Tibial artery (tissue), 4 donors: ENCODE data around the gene SNX8.

Experiments
- DNase-seq, 2 donors: peaks; one replicate each; pipeline ENCODE4 v3.0.0-alpha.2; 2019
- H3K27ac ChIP-seq, 2 donors: fragments of 200-600 bp; sonication (generic) in 1 of 2; 1 replicate in 1 of 2; 2 replicates in 1 of 2; pipeline ENCODE4 v1.5.1; 2018 to 2019; ENCODE audit warnings: mild to moderate bottlenecking in 1 of 2
- H3K27me3 ChIP-seq, 2 donors: fragments of 200-600 bp; sonication (generic) in 1 of 2; one replicate each; pipeline versions ENCODE4 v1.5.1 to v1.6.0; 2016 to 2019
- H3K36me3 ChIP-seq, 3 donors: fragments of 200-600 bp; sonication (generic) in 2 of 3; one replicate each; pipeline ENCODE4 v1.5.1; 2016 to 2019; ENCODE audit warnings: mild to moderate bottlenecking in 2 of 3
- H3K4me1 ChIP-seq, 4 donors: fragments of 200-600 bp; sonication (generic) in 2 of 4; 1 replicate in 3 of 4; 2 replicates in 1 of 4; pipeline ENCODE4 v1.5.1; 2016 to 2019
- H3K4me3 ChIP-seq, 2 donors: fragments of 200-600 bp; sonication (generic) in 1 of 2; 1 replicate in 1 of 2; 2 replicates in 1 of 2; pipeline ENCODE4 v1.5.1; 2018 to 2019; ENCODE audit warnings: mild to moderate bottlenecking in 2 of 2
- H3K9me3 ChIP-seq, 3 donors: fragments of 200-600 bp; sonication (generic) in 1 of 3; one replicate each; pipeline ENCODE4 v1.5.1; 2016 to 2019
- intact Hi-C: fragments of 100-400 bp; cut with DNase I; formaldehyde crosslinking; loops from one replicate; pipeline ENCODE4 v1.15.0; 2023; ENCODE audit warnings: low total_unique reads
- TF ChIP-seq, protein P1 (sequence below), 2 experiments: fragments of 200-600 bp in 1 of 2; fragments of 450-650 bp in 1 of 2; IDR thresholded peaks; one replicate each; pipeline ENCODE4 v1.5.1; 2017 to 2019; ENCODE audit warnings: antibody characterized with exemption in 2 of 2, mild to moderate bottlenecking in 1 of 2, moderate library complexity in 1 of 2

SNX8 gene

DNA sequence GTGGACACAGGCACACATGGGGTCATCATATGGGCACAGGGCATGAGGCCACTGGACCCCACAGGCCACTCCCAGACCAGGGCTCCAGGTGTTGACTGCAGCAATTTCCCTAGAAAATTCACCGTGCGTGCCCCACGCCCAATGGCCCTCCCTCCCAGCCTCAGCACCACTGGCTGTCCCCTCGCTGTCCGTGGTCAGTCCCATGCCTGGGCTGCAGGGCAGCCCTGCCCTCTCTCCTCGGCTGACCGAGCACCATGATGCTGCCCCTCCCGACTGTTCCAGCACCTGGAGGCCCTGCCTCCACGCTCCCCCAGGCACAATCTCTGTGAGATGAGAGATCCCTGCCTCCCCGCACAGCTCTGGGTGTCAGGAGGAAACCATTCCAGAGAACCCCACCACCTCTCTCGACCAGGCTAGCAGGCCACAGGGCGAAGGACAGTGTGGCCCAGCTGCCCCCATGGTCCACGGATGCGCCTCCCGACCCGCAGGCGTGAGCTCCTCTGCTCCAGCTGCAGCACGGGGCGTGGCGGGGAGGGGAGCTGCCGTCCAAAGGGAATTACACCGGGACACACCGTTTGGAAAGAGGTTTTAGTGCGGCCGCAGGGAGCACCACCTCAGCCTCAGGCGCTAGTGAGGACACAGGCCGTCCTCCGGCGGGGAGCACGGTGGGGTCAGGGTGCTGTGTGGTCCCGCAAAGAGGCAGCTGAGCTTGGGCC is 59.7 kb downstream of the SNX8 start:
- peaks cover 0 to 56% (median 36%) of the 10 kb centered on the region in 3 donors for H3K36me3 ChIP-seq
- intact Hi-C loops, result no loop called here
- peaks cover 0 to 8% (median under 1%) of the 10 kb centered on the region in 4 donors for H3K4me1 ChIP-seq
- H3K9me3 ChIP-seq, result no peaks in the 10 kb centered on the region
- DNase-seq, result no peak
- no peaks in the 10 kb centered on the region for H3K27me3 ChIP-seq
- H3K4me3 ChIP-seq, result no peak overlapping the region
- no peak overlapping the region for H3K27ac ChIP-seq
- TF ChIP-seq, protein P1, sequence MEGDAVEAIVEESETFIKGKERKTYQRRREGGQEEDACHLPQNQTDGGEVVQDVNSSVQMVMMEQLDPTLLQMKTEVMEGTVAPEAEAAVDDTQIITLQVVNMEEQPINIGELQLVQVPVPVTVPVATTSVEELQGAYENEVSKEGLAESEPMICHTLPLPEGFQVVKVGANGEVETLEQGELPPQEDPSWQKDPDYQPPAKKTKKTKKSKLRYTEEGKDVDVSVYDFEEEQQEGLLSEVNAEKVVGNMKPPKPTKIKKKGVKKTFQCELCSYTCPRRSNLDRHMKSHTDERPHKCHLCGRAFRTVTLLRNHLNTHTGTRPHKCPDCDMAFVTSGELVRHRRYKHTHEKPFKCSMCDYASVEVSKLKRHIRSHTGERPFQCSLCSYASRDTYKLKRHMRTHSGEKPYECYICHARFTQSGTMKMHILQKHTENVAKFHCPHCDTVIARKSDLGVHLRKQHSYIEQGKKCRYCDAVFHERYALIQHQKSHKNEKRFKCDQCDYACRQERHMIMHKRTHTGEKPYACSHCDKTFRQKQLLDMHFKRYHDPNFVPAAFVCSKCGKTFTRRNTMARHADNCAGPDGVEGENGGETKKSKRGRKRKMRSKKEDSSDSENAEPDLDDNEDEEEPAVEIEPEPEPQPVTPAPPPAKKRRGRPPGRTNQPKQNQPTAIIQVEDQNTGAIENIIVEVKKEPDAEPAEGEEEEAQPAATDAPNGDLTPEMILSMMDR (IDR thresholded peaks at IDR 0.05), result no peak

DNA sequence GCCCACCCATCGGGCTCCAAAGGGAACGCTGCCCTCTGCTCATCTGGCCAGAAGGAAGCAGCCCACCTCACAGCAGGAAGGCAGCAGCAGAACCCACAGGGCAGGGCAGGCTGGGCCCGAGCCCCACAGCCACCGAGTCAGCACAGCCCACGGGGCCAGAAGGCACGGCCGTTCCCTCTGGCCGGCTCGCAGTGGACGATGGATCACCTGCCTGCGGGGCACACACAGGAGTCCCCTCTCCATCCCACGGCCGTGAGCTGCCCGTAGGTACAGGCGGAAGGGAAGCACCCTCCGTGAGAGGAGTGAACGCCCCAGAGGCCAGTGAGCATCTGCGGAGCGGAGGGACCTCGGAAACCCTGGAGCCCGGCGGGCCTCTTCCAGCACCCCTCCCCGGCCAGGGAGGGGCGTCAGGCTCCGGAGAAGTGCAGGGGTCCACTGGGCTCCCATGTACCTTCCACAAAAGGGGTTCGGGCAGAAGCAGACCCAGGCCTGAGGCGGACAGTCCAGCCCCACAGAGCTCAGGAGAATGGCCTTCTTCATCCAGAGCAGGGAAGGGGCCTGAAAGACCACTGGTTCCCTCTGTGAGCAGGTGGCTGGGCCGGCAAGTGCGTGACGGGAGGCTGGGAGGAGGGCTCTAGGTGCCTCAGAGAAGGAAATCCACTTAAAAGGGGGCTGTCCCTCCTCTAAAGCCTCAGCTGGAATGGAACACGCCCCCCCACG is 60.6 kb downstream of the SNX8 start:
- H3K27me3 ChIP-seq, result no peaks in the 10 kb centered on the region
- intact Hi-C loops, result no loop called here
- TF ChIP-seq, protein P1 (IDR thresholded peaks at IDR 0.05), result no peak
- H3K27ac ChIP-seq, result no peak overlapping the region
- peaks cover 0 to 12% (median 6%) of the 10 kb centered on the region in 4 donors for H3K4me1 ChIP-seq
- no peak for DNase-seq
- no peaks in the 10 kb centered on the region for H3K9me3 ChIP-seq
- no peak overlapping the region for H3K4me3 ChIP-seq
- peaks cover 0 to 56% (median 36%) of the 10 kb centered on the region in 3 donors for H3K36me3 ChIP-seq

DNA sequence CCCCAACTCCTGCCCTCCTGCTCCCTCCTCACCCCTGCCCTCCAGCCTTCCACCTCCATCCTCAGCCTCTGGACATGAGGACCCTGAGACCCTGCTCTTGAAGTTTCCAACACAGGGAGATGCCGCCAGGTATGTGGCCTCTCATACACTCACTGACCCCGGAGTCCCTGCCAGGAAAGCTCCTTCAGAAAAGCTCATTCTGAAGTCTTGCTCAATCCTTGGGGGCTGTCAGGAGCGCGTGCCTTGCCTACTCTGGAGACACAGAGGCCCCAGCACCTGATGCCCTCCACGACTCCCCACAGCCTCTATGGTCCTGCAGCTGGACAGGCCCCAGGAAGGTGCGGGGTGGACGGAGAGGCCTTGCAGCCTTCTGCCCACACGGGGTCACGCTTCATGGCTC is 61.2 kb downstream of the SNX8 start:
- H3K4me1 ChIP-seq, result peaks cover 0 to 14% (median 8%) of the 10 kb centered on the region in 4 donors
- H3K27ac ChIP-seq, result no peak overlapping the region
- intact Hi-C loops, result no loop called here
- no peaks in the 10 kb centered on the region for H3K27me3 ChIP-seq
- H3K4me3 ChIP-seq, result no peak overlapping the region
- TF ChIP-seq, protein P1 (IDR thresholded peaks at IDR 0.05), result no peak
- no peaks in the 10 kb centered on the region for H3K9me3 ChIP-seq
- DNase-seq, result no peak
- peaks cover 0 to 56% (median 36%) of the 10 kb centered on the region in 3 donors for H3K36me3 ChIP-seq

DNA sequence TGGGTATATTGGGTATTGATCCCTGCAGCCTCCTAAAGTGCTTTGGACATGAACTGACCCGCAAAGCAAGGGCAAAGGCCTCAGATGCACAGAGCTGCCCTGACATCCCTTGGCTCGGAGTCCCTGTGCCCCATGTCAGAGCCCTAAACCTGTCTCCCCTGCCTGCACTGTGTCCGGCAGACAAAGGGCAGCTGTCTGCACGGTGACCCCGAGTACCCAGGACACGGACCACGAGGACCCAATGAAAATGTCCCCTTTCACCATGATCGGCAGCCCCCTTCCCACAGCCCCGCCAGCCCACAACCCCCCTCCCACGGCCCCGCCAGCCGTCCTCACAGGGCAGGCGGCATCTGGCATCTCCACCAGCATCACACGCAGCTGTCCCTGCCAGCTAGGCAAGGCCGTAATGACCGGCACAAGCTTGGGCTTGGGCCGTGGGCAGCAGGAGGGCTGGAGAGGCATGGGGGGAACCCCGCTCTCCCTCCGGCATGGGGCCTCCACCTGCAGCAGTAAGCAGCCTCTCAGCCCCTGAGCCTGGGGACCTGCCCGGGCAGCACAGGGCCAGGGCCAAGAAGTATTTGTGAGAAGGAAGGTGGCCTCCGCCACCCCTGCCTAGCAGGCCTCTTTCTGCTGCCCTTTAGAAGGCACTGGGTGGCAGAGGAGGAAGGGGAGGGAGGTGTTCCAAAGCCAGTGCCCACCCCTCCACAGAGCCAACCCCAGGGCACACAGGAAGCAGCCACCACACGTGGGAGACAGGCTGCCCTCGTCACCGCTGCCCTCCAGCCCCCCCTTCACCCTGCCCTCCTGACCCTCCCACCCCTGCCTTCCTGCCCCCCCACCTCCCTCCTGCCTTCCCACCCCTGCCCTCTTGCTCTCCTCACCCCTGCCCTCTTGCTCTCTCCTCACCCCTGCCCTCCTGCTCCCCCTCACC is 62.1 kb downstream of the SNX8 start:
- Histone ChIP-seq H3K4me3 (no peak overlapping the region), H3K9me3 (no peaks in the 10 kb centered on the region), H3K4me1 (peaks cover 0 to 14% (median 8%) of the 10 kb centered on the region in 4 donors), H3K36me3 (peaks cover 0 to 50% (median 30%) of the 10 kb centered on the region in 3 donors), H3K27ac (no peak overlapping the region), H3K27me3 (no peaks in the 10 kb centered on the region)
- intact Hi-C loops, result no loop called here
- no peak for DNase-seq
- TF ChIP-seq, protein P1 (IDR thresholded peaks at IDR 0.05), result no peak

DNA sequence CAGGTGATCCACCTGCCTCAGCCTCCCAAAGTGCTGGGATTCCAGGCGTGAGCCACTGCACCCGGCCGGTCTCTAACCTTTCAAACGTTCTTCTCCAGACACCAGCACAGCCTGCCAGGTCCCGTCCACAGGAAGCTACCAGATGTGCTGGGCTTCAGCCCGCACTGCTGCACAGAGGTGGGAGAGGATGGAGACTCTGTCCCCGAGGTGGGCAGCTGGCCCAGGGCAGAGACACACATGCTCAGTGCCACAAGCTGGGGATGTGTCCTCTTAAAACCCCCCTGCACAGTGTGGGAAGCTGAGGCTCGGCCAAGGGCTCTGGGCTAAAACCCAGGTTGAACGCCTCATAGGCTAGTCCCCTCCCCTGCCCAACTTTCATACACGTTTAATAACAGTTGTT is 62.9 kb downstream of the SNX8 start:
- no peaks in the 10 kb centered on the region for H3K9me3 ChIP-seq
- intact Hi-C loops, result no loop called here
- DNase-seq, result no peak
- peaks cover 0 to 14% (median 8%) of the 10 kb centered on the region in 4 donors for H3K4me1 ChIP-seq
- no peaks in the 10 kb centered on the region for H3K27me3 ChIP-seq
- peaks cover 0 to 43% (median 25%) of the 10 kb centered on the region in 3 donors for H3K36me3 ChIP-seq
- H3K27ac ChIP-seq, result no peak overlapping the region
- no peak overlapping the region for H3K4me3 ChIP-seq
- TF ChIP-seq, protein P1 (IDR thresholded peaks at IDR 0.05), result no peak
